Glomerular visceral epithelial cell (primary cell): ENCODE results near the gene ETV2.
"Not testable (repeated sequence)": the region's sequence is repeated elsewhere in the genome, so short reads cannot be mapped to it uniquely, and the experiment has no call there.

Experiments
- DNase-seq: peaks from one replicate; pipeline ENCODE4 v3.0.0-alpha.2; 2016; ENCODE audit errors: extremely low spot score

Gene ETV2

GRCh38 chr19:35641515-35642151, at the start of gene ETV2:
Gene ETV2 (plus strand): TSS chr19:35641745. CDS start chr19:35642461, 716 bp downstream.
- DNase-seq = no peak

DNA sequence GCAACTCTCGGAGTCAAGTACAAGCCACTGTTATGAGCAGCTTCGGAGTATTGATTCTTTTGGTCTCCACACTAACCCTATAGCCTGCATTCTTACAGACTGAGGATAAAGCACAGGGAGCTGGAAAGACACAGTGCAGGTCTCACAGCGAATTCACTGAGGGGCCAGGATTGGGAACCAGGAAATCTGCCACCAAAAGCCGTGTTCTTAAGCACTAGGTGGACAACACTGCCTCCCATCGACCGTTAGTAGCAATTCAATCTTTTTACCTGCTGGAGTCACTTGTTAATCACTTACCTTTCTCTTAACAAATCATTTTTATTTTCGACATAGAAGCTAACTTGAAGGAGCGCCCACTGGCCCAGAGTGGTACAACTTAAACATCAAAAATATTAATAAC, 49.3 kb upstream of the ETV2 start:
- DNase-seq = no peak

GRCh38 chr19:35595026-35595425, 46.5 kb upstream of the ETV2 start:
- DNase-seq = not testable (repeated sequence)

DNA sequence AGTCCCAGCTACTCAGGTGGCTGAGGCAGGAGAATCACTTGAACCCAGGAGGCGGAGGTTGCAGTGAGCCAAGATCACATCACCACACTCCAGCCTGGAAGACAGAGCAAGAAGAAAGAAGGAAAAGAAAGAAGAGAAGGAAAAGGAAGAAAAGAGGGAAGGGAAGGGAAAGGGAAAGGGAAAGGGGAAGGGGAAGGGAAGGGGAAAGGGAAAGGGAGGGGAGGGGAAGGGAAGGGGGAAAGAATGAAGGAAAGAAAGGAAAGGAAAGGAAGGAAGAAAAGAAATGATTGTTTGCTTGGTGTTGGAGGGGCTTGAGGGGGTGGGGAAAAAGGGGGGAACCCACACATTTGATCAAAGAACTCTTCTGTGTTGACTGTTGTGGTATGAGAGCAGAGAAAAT, 45.6 kb upstream of the ETV2 start:
- no peak for DNase-seq

DNA sequence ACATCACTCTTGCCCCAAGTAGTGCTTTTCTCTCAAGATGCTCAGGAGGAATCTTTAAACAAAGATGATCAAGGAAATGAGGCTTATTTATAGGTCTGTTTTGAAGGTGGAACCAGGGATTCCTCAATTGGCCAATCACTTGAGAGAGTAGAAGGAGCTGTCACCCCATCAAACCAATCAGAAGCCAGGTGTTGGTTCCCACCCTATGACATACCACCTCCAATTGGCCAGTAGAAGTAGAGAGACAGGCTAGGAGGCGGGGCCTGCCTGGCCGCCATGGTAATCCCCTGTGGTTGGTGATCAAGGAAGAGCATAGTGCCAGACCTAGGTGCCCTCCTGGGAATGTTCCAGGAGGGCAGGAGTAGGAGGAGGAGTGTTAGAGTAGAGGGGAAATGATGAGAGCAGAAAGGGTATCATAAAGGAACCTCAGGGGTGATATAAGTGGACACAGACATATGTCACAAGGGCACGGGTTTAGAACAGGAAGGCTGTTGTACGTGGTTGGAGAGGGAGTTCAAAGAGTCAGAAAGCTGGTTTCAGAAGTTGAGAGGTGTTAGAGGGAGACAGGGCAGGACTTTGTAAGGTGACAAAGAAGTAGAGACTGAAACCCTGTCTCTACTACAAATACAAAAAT, 45.1 kb upstream of the ETV2 start:
- DNase-seq = peak; percentile 11

DNA sequence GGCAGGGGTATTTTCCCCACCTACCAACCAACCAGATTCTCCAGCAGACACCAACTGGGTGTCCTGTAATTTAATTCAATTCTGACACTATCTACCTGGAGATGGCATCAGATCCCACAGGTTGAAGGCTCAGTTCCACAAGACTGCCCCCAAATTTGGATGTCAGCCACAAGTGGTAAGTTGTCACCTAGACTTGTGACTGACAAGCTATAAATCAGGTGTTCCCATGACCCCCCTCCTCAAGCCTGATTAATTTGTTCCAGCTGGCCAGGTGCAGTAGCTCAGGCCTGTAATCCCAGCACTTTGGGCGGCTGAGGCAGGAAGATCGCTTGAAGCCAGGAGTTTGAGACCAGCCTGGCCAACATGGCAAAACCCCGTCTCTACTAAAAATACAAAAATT, 39.6 kb upstream of the ETV2 start:
- no peak for DNase-seq

DNA sequence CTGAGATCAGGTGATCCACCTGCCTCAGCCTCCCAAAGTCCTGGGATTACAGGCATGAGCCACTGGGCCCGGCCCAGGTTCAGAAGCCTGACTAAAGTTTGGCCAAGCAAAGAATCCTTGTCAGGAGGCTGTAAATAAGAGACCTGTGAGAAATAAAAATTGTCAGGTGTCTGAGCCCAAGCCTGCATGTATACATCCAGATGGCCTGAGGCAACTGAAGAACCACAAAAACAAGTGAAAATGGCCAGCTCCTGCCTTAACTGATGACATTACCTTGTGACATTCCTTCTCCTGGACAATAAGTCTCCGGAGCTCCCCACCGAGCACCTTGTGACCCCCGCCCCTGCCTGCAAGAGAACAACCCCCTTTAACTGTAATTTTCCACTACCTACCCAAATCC, 37.1 kb upstream of the ETV2 start:
- not testable (repeated sequence) for DNase-seq

DNA sequence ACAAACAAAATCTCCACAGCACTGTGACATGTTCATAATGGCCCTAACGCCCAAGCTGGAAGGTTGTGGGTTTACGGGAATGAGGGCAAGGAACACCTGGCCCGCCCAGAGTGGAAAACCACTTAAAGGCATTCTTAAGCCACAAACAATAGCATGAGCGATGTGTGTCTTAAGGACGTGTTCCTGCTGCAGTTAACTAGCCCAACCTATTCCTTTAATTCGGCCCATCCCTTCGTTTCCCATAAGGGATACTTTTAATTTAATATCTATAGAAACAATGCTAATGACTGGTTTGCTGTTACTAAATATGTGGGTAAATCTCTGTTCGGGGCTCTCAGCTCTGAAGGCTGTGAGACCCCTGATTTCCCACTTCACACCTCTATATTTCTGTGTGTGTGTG, 34.4 kb upstream of the ETV2 start:
- DNase-seq = not testable (repeated sequence)

GRCh38 chr19:35607661-35608060, 33.9 kb upstream of the ETV2 start:
- DNase-seq = no peak

GRCh38 chr19:35608251-35608650, 33.3 kb upstream of the ETV2 start:
- DNase-seq = no peak

DNA sequence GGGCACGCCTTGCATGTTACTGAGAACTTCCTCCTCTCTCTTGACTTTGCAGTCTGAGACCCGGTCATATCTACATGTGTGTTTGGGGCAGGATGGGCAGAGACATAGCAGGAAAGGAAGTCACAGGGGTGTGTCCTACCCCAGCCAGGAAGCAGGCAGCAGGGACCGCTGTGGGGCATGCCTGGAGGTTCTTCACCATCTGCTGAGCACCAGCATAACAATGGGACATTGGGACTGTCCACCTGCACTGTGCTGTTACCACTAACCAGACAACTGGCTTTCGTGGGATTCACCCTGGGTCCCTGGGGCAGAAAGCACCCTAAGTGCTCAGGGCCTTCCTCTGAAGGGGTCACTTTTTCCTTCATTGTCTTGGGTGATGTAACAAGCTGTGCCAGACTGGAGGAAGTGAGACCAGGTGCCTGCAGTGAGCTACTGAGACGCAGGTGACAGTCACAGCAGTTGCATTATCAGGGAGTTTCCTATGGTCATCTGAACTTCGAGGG, 31.6 kb upstream of the ETV2 start:
- no peak for DNase-seq

DNA sequence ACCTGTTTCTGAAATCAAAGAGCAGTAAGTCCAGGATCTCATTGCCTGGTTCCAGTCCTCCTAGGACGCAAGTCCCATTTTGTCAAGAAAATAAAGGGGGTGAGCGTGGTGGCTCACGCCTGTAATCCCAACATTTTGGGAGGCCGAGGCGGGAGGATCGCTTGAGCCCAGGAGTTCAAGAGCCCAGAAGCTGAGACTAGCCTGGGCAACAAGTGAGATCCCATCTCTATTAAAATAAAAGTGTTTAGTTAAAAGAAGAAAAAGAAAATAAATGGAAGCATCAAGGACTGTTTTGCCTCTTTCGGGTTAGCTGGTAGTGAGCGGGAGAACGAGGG, 29.4 kb upstream of the ETV2 start:
- DNase-seq = no peak

- DNase-seq = peak; percentile 95
These were observed 28.8 kb upstream of the ETV2 start, which contains the start of gene HAUS5 for GRCh38 chr19:35612559-35613321. Gene HAUS5 (plus strand): TSS chr19:35612735. CDS start chr19:35612795, 60 bp downstream.

DNA sequence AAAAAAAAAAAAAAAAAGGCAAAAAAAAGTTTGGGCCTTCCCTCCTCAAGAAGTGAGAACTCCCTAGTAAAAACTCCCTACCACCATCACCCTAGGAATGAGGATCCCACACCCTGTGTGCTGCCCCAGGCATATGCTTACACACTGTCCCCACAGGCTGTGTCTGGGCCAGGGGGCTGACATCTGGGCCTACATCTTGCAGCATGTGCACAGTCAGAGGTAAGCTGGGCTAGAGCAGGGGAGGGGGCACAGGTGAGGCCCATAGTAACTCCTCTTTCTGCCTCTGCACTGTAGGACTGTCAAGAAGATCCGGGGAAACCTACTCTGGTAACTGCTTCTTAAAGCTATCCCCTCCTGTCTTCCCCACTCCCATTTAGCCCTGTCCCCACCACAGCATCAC, 28.0 kb upstream of the ETV2 start:
- DNase-seq = no peak

GRCh38 chr19:35615036-35615435, 26.5 kb upstream of the ETV2 start:
- DNase-seq = no peak

DNA sequence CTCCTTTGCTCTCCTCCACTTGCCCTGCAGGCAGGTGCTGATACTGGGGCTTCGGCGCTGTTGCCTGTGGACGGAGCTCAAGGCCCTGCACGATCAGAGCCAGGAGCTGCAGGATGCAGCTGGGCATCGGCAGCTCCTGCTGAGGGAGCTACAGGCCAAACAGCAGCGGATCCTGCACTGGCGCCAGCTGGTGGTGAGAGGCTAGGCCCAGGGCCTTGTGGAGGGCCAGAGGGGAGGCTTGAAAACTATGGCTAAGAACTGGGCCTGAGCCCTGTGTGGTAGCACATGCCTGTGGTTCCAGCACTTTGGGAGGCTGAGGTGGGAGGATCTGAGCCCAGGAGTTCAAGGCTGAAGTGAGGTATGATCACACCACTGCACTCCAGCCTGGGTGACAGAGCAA, 22.7 kb upstream of the ETV2 start:
- no peak for DNase-seq

GRCh38 chr19:35619290-35619923, 22.1 kb upstream of the ETV2 start:
- DNase-seq = no peak

DNA sequence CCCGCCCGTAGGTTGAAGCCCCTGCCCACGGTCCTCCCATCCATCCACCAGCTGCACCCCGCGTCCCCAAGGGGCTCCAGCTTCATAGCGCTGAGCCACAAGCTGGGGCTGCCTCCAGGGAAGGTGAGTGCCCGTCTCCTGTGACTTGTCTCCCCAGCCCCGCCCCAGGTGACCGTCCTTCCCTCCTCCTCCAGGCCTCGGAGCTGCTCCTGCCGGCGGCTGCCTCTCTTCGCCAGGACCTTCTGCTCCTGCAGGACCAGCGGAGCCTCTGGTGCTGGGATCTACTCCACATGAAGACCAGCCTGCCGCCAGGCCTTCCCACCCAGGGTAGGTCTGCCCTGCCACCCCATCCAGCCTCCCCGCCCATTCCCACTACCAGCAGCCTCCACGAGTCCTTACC, 21.5 kb upstream of the ETV2 start:
- DNase-seq = no peak

GRCh38 chr19:35621708-35622107, 19.8 kb upstream of the ETV2 start:
- no peak for DNase-seq

DNA sequence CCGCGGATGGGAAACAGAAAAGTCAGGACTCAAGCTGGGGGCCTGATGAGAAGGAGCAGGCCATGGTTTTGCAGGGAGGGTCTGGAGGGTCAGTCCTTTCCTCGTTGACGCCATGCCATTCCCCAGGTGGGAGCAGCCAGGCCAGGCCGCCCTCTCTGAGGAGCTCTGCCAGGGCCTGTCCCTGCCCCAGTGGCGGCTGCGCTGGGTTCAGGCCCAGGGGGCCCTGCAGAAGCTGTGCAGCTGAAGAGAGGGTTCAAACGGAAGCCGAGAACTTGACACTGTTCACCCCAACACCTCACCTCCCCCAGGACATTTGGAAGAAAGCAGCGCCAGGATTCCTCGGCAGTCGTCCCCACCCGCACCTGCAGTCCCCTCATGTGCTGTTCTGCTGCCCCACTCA, 18.8 kb upstream of the ETV2 start:
- no peak for DNase-seq

DNA sequence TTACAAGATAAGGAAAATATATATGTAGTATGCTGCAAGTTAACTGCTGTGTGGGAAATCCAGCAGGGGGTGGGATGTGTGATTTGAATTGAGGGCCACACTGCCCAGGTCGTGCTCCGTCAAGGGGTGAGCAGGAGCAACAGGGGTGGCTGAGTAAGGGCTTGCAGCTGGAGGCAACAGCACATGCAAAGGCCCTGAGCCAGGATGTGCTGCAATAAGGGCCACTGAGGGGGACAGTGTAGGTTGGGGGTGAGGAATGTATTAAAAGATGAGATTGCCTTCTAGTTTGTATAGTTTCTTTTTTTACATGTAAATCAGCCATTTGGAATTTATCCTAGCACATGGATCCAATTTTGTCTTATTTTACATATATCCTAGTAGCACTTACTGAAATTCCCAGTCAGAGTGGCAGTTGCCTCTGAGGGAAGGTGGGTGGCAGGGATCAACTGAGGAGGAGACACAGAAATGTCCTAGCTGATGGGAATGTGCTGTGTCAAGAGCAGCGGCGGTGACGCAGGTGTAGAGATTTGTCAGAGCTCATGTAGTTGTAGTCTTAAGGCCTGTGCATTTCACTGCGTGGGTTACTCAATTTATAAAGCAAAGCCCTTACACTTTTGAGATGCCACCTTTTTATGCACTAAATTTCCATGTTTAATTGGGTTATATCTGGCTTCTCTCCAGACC, 18.1 kb upstream of the ETV2 start:
- no peak for DNase-seq

DNA sequence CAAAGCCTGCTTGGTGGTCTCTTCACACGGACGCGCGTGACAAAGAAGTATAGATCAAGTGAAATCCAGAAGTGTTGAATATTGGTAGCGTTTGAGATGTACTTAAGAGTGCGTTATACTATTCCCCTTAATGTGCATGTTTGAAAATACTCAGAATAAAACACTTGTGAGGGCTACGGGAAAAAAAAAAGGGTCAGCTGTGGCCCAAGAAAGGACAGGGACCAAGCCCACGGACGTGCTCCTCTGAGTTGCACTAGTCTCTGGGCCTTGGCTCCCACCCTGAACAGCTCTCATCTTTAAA, 13.3 kb upstream of the ETV2 start:
- no peak for DNase-seq
